Transverse colon (tissue), 4 donors: ENCODE results near the gene H2BK1. TPM values are rescaled to one million over a fixed set of nuclear protein-coding genes. Genes with fewer than 3 reads are reported as not detected.

Experiments used
- DNase-seq: peaks from one replicate; pipeline ENCODE4 v3.0.0-alpha.2; 2019
- H3K27ac ChIP-seq, 4 donors: fragments of 200-600 bp; sonication (generic); 2 replicates each; pipeline ENCODE4 v1.5.1; 2016 to 2018; ENCODE audit warnings: inconsistent platforms in 4 of 4
- H3K27me3 ChIP-seq: fragments of 200-600 bp; sonication (generic); 2 replicates; pipeline ENCODE4 v1.5.1; 2017; ENCODE audit warnings: inconsistent platforms
- H3K36me3 ChIP-seq, 4 donors: fragments of 200-600 bp; sonication (generic); 2 replicates each; pipeline ENCODE4 v1.5.1; 2017 to 2019; ENCODE audit warnings: inconsistent platforms in 4 of 4
- H3K4me1 ChIP-seq, 4 donors: fragments of 200-600 bp; sonication (generic); 2 replicates each; pipeline ENCODE4 v1.5.1; 2017 to 2020; ENCODE audit warnings: inconsistent platforms in 4 of 4
- H3K4me3 ChIP-seq, 4 donors: fragments of 200-600 bp; sonication (generic); 1 replicate in 1 of 4; 2 replicates in 3 of 4; pipeline versions ENCODE4 v1.5.1 to v1.6.1; 2017 to 2019; ENCODE audit warnings: inconsistent platforms in 4 of 4
- H3K9me3 ChIP-seq, 2 donors: fragments of 200-600 bp; sonication (generic); 2 replicates each; pipeline ENCODE4 v1.5.1; 2017 to 2019; ENCODE audit warnings: inconsistent platforms in 2 of 2
- EP300 ChIP-seq: sonication (generic); formaldehyde crosslinking; IDR thresholded peaks from one replicate; pipeline ENCODE4 v1.6.1; 2017; ENCODE audit warnings: antibody characterized with exemption, low read depth
- POLR2A ChIP-seq: fragments of 450-650 bp; IDR thresholded peaks from one replicate; pipeline ENCODE4 v1.6.1; 2016; ENCODE audit warnings: antibody characterized with exemption, mild to moderate bottlenecking, moderate library complexity
- POLR2AphosphoS5 ChIP-seq, 3 donors: sonication (generic); formaldehyde crosslinking; IDR thresholded peaks; one replicate each; pipeline ENCODE4 v1.6.1; 2016; ENCODE audit warnings: antibody characterized with exemption in 3 of 3
- WGBS, 2 donors: methylation state at CpG; one replicate each; pipeline ENCODE4 v1.1.5; 2018; ENCODE audit warnings: low coverage in 1 of 2; 5-methylcytosine and 5-hydroxymethylcytosine counted together
- in situ Hi-C, 4 donors: fragments of 200-750 bp; cut with MboI; loops; one replicate each; pipeline versions ENCODE4 v1.15.0 to v1.15.1; 2017; ENCODE audit warnings: low sequenced_read_pairs in 3 of 4, low pct_ligation_motif_present in 1 of 4, low pct_unique_long_range_greater_than_20kb in 1 of 4
- intact Hi-C: fragments of 100-400 bp; cut with DNase I; formaldehyde crosslinking; loops from one replicate; pipeline ENCODE4 v1.15.1; 2023; ENCODE audit warnings: low total_unique reads
- total RNA-seq, 4 donors: library from RNA; depleted of rRNA; stranded (reverse); fragments of >200 nt; gene quantifications; one replicate each; pipeline ENCODE4 v1.1.0, GENCODE V29; 2016
- TF ChIP-seq, protein P1 (sequence below), 5 experiments: fragments of 200-600 bp in 3 of 5; fragments of 450-650 bp in 2 of 5; sonication (generic) in 3 of 5; IDR thresholded peaks; 1 replicate in 2 of 5; 2 replicates in 3 of 5; pipeline ENCODE4 v1.5.1; 2016 to 2017; ENCODE audit warnings: antibody characterized with exemption in 5 of 5, inconsistent platforms in 3 of 5, mild to moderate bottlenecking in 2 of 5, moderate library complexity in 1 of 5

The H2BK1 gene
- total RNA-seq, 4 donors from 2014 or later, result not detected

DNA sequence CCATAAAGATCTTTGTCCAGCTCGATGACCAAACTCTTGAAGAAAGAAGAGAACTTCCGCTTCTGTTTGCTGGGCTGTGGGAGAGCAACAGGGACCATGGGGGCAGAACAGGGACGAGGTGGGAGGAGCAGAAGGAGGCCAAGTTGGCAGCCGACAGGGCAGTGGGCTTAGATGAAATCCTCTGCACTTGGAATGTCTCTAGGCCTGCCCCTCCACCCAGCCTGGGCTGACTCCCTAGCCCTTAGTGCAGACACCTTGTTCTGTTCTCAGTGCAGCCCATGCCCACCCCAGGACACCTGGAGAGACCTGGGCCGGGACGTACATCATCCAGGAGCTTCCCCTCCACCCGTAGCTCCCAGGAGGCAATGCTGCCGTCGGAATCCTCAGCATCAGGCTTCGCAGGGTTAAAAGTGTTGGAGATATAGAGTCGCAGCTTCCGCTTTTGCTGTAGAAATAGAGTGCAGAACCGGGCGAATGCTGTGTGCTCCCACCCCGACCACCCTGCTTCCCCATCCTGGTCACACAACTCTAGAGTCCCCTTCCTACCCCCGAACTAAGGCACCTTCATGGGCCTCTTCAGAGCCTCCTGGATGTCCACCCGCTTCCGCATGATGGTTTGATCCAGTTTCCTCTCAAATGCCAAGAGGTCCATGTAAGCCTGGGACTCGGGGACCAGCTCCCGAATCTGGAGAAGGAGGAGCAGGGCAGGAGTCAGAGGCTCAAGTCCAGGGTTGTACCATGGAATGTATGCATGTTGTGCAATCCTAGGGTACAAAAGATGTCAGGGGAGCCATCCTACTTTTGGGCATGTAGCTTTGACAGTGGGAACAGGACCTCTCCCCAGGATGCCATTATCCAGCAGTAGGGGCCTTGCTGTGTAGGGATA is 32.1 kb upstream of the H2BK1 start:
- DNase-seq, result no peak
- TF ChIP-seq POLR2AphosphoS5 (IDR thresholded peaks at IDR 0.05), result no peak
- no peak for TF ChIP-seq POLR2A
- TF ChIP-seq, protein P1, sequence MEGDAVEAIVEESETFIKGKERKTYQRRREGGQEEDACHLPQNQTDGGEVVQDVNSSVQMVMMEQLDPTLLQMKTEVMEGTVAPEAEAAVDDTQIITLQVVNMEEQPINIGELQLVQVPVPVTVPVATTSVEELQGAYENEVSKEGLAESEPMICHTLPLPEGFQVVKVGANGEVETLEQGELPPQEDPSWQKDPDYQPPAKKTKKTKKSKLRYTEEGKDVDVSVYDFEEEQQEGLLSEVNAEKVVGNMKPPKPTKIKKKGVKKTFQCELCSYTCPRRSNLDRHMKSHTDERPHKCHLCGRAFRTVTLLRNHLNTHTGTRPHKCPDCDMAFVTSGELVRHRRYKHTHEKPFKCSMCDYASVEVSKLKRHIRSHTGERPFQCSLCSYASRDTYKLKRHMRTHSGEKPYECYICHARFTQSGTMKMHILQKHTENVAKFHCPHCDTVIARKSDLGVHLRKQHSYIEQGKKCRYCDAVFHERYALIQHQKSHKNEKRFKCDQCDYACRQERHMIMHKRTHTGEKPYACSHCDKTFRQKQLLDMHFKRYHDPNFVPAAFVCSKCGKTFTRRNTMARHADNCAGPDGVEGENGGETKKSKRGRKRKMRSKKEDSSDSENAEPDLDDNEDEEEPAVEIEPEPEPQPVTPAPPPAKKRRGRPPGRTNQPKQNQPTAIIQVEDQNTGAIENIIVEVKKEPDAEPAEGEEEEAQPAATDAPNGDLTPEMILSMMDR (IDR thresholded peaks at IDR 0.05), result no peak
- in situ Hi-C loops (no loop called here), intact Hi-C loops (loop anchor here (1.0 kb wide), 1 partner anchor 40 kb away; no protein-coding TSS in a partner anchor)
- Histone ChIP-seq H3K4me3 (no peak overlapping the region), H3K9me3 (no peaks in the 10 kb centered on the region), H3K27ac (no peak overlapping the region), H3K27me3 (peaks cover 39% of the 10 kb centered on the region), H3K36me3 (peaks cover 0 to 11% (median 4%) of the 10 kb centered on the region in 4 donors), H3K4me1 (peaks cover 16 to 37% (median 28%) of the 10 kb centered on the region in 4 donors)
- 30 to 58% methylated on average over 2 to 20 of the region's 20 CpGs for WGBS, 2 donors

DNA sequence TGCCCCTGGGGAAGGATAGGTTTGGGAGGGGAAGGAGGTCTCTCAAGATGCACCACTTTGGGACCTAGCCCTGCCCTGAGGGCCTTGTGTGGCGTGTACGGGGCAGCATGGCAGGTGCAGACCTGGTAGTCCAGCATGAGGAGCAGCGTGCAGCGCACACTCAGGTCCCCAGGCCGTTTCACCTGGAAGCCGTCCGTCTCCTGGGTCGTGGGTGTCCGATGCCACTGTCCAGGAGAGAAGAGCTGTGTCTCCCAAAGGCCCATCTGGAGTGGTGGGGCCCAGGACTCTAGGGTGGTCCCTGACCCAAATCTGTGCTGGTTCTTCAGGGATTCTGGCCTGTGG is 31.4 kb upstream of the H2BK1 start:
- 82% methylated on average over 9 of the region's 9 CpGs; no CpG with 5 or more reads in 1 of the 2 donors for WGBS, 2 donors
- TF ChIP-seq POLR2A, result no peak
- no peak for TF ChIP-seq EP300
- TF ChIP-seq POLR2AphosphoS5 (IDR thresholded peaks at IDR 0.05), result no peak
- TF ChIP-seq, protein P1 (IDR thresholded peaks at IDR 0.05), result no peak
- peaks cover 10 to 30% (median 23%) of the 10 kb centered on the region in 4 donors for H3K4me1 ChIP-seq
- no peak overlapping the region for H3K27ac ChIP-seq
- H3K36me3 ChIP-seq, result peaks cover 0 to 11% (median 4%) of the 10 kb centered on the region in 4 donors
- peaks cover 32% of the 10 kb centered on the region for H3K27me3 ChIP-seq
- in situ Hi-C loops (no loop called here), intact Hi-C loops (no loop called here)
- no peak overlapping the region for H3K4me3 ChIP-seq
- no peak for DNase-seq
- no peaks in the 10 kb centered on the region for H3K9me3 ChIP-seq

DNA sequence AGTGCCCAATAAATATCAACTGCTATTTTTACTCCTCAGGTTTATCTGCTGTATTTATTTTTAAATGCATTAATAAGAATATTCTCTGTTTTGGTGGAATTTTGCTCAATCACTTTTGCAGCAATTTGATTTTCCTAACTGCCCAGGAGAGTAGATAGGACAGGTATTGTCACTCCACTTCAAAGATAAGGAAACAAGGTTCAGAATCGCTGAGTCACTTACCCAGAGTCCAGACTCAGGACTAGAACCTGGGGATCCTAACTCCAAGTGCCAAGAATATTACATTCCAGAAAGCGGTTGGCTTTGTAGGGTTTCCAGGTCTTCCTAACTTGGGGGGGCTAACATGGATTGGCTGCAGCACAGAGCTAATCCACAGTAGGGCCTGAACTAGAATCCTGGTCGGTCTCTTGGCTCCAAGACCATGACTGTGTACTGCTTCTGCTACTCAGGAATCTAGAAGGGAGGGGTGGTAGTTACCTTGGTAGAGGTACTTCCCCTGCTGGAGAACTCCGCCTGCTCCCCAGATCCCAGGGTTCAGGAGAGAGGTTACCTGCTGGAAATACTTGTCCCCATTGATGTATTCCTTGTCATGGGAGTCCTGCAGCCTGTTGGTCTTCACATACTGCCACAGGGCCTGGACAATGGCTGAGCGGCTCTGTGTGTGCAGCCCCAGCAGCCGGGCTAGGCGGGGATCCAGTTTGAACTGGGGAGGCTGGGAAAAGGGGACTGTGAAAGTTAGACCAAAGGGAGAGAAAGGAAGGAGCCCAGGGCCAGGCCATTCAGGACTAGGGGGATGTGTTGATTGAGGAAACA is 30.9 kb upstream of the H2BK1 start:
- TF ChIP-seq POLR2A, result no peak
- TF ChIP-seq POLR2AphosphoS5 (IDR thresholded peaks at IDR 0.05), result no peak
- TF ChIP-seq, protein P1 (IDR thresholded peaks at IDR 0.05), result no peak
- TF ChIP-seq EP300, result no peak
- no peaks in the 10 kb centered on the region for H3K9me3 ChIP-seq
- intact Hi-C loops (no loop called here), in situ Hi-C loops (no loop called here)
- WGBS, 2 donors, result 90% methylated on average over 7 of the region's 7 CpGs; no CpG with 5 or more reads in 1 of the 2 donors
- H3K4me3 ChIP-seq, result no peak overlapping the region
- DNase-seq, result no peak
- H3K36me3 ChIP-seq, result peaks cover 0 to 16% (median 4%) of the 10 kb centered on the region in 4 donors
- peaks cover 26% of the 10 kb centered on the region for H3K27me3 ChIP-seq
- peaks cover 10 to 28% (median 21%) of the 10 kb centered on the region in 4 donors for H3K4me1 ChIP-seq
- no peak overlapping the region for H3K27ac ChIP-seq

DNA sequence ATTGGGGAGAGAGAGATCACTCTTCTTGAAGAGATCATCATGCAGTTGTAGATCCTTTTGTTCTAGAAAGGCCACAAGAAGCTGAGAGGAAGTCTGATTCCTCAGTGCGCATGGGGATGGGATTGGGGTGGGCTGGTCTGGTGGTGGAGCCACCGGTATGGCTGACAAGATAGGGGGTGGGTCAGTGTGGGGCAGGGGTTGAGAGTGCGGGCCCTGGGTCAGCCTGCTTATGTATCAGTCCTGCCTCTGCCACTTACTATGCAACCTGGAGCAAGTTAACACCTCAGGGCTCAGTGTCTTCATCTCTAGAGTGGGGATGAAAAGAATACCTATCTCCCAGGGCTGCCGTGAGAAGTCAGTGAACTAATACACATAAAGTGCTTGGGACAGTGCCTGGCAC is 30.2 kb upstream of the H2BK1 start:
- no peak for DNase-seq
- in situ Hi-C loops (no loop called here), intact Hi-C loops (no loop called here)

More for the DNA sequence above, 30.2 kb upstream of the H2BK1 start:
- peaks cover 0 to 22% (median 4%) of the 10 kb centered on the region in 4 donors for H3K36me3 ChIP-seq
- TF ChIP-seq, protein P1 (IDR thresholded peaks at IDR 0.05), result no peak
- TF ChIP-seq POLR2A (no peak), POLR2AphosphoS5 (IDR thresholded peaks at IDR 0.05) (no peak), EP300 (no peak)
- H3K4me3 ChIP-seq, result no peak overlapping the region
- peaks cover 20% of the 10 kb centered on the region for H3K27me3 ChIP-seq
- H3K9me3 ChIP-seq, result no peaks in the 10 kb centered on the region
- 82 to 86% methylated on average over 1 to 4 of the region's 4 CpGs for WGBS, 2 donors
- no peak overlapping the region for H3K27ac ChIP-seq
- peaks cover 10 to 24% (median 15%) of the 10 kb centered on the region in 4 donors for H3K4me1 ChIP-seq
